DOHH2 (cell line): Measurements from ENCODE around the gene TMED10.

Experiments
- EZH2phosphoT487 ChIP-seq: fragments of 200-600 bp; sonication (generic); IDR thresholded peaks from 2 replicates; pipeline ENCODE4 v1.6.1; 2017; ENCODE audit warnings: borderline replicate concordance, mild to moderate bottlenecking, antibody characterized with exemption, low read length, moderate library complexity, mixed read lengths
- TF ChIP-seq, protein P1 (sequence below): fragments of 200-600 bp; sonication (generic); IDR thresholded peaks from one replicate; pipeline ENCODE4 v1.5.1; 2014; ENCODE audit warnings: antibody characterized with exemption, mild to moderate bottlenecking, low read depth, low read length; ENCODE audit not compliant: poor library complexity, severe bottlenecking

DNA sequence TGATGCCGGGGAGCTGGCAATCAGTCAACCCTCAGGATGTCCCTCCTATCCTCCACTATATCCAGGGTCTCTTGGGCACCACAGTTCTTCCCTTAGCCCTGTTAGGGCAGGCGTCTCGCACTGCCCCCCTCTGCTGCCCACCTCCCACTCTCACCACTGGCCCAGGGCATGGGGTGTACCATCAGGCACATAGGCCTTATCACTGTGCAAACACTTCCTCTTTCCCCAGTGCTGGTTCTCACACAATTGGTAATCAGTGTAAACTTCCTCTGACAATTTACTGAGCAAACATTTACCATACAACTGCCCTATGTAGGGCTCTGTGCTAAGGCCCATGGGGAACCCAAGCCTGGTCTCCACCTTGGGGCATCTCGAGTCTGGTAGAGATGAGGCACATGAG is 20.1 kb upstream of the TMED10 start:
- TF ChIP-seq, protein P1, sequence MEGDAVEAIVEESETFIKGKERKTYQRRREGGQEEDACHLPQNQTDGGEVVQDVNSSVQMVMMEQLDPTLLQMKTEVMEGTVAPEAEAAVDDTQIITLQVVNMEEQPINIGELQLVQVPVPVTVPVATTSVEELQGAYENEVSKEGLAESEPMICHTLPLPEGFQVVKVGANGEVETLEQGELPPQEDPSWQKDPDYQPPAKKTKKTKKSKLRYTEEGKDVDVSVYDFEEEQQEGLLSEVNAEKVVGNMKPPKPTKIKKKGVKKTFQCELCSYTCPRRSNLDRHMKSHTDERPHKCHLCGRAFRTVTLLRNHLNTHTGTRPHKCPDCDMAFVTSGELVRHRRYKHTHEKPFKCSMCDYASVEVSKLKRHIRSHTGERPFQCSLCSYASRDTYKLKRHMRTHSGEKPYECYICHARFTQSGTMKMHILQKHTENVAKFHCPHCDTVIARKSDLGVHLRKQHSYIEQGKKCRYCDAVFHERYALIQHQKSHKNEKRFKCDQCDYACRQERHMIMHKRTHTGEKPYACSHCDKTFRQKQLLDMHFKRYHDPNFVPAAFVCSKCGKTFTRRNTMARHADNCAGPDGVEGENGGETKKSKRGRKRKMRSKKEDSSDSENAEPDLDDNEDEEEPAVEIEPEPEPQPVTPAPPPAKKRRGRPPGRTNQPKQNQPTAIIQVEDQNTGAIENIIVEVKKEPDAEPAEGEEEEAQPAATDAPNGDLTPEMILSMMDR: no peak
- no peak for TF ChIP-seq EZH2phosphoT487
